Measurements from ENCODE around the gene GGT1.

GRCh38 chr22:24588757-24589481, 14.1 kb upstream of the GGT1 start:
- TF ChIP-seq EP300 (IDR thresholded peaks at IDR 0.05; ENCODE audit: borderline replicate concordance in 1 of 2, low read depth in 1 of 2, low read length in 1 of 2) (no peak), RFX5 (IDR thresholded peaks at IDR 0.05; ENCODE audit: low read length) (no peak), POLR2AphosphoS5 (IDR thresholded peaks at IDR 0.05; ENCODE audit: low read depth, low read length) (no peak), GABPA (IDR thresholded peaks at IDR 0.05; ENCODE audit: low read depth) (no peak), CTCF (IDR thresholded peaks at IDR 0.05) (no peak), PBX3 (IDR thresholded peaks at IDR 0.05) (no peak)

Measured in SK-N-SH (cell line).